Left lung (tissue), 14 donors: ENCODE measurements around the gene GALC. TPM values are rescaled to one million over a fixed set of nuclear protein-coding genes. Genes with fewer than 3 reads are reported as not detected.

Experiments
- ATAC-seq: fragments of 200-7000 bp; cut with Tn5 transposase; one replicate; pipeline ENCODE4 v1.9.1; 2020; ENCODE audit warnings: moderate library complexity
- DNase-seq, 4 donors: peaks; one replicate each; pipeline ENCODE4 v3.0.0-alpha.2; 2013 to 2020
- H3K27ac ChIP-seq, 2 donors: fragments of 200-600 bp; sonication (generic) in 1 of 2; one replicate each; pipeline versions ENCODE4 v1.5.0 to v1.8.0; 2020 to 2021
- H3K27me3 ChIP-seq, 2 donors: fragments of 200-600 bp; sonication (generic) in 1 of 2; one replicate each; pipeline versions ENCODE4 v1.5.0 to v1.8.0; 2020 to 2021
- H3K36me3 ChIP-seq, 2 donors: fragments of 200-600 bp; sonication (generic) in 1 of 2; one replicate each; pipeline versions ENCODE4 v1.5.0 to v1.8.0; 2020 to 2021
- H3K4me1 ChIP-seq, 2 donors: fragments of 200-600 bp; one replicate each; pipeline ENCODE4 v1.8.0; 2021
- H3K4me3 ChIP-seq, 2 donors: fragments of 200-600 bp; sonication (generic) in 1 of 2; one replicate each; pipeline versions ENCODE4 v1.5.0 to v1.8.0; 2020 to 2021; ENCODE audit warnings: mild to moderate bottlenecking in 1 of 2
- H3K9me3 ChIP-seq, 2 donors: fragments of 200-600 bp; sonication (generic) in 1 of 2; one replicate each; pipeline versions ENCODE4 v1.5.0 to v1.8.0; 2020 to 2021
- intact Hi-C, 2 donors: fragments of 100-400 bp; cut with DNase I; formaldehyde crosslinking; loops; one replicate each; pipeline versions ENCODE4 v1.11.2 to v1.14.2; 2022
- long read RNA-seq, 12 donors: library from polyadenylated mRNA in 2 of 12; unstranded in 2 of 12; transcript quantifications; one replicate each; pipeline ENCODE4 v2.0.0 and lab custom pipeline, GENCODE V29; 2019 to 2026
- polyA plus RNA-seq, 6 donors: library from polyadenylated mRNA; unstranded; fragments of 120-200 nt; gene quantifications; one replicate each; pipeline ENCODE4 v1.2.1, GENCODE V29; 2013; ENCODE audit not compliant: insufficient read length in 6 of 6
- total RNA-seq, 2 donors: library from RNA; stranded (reverse); fragmentation: NEBNext Ultra II Directional; extraction: Animal tissue kit (Norgen Biotek cat#: 25700); gene quantifications; one replicate each; pipeline ENCODE4 v1.2.1, GENCODE V29; 2021
- TF ChIP-seq, protein P1 (sequence below), 2 donors: fragments of 200-600 bp; sonication (generic) in 1 of 2; IDR thresholded peaks; one replicate each; pipeline versions ENCODE4 v1.5.0 to v1.8.0; 2021; ENCODE audit warnings: antibody characterized with exemption in 2 of 2
- donor health status: DM: no; HTN: yes; CAD: no.
- donor health status: DM: no; HTN: no; CAD: no.

Gene GALC
- total RNA-seq (10 to 100 TPM; 31.0 to 48.3 TPM), polyA plus RNA-seq (10 to 100 TPM; 29.3 to 42.0 (median 33.2) TPM)
- long read RNA-seq, donor 1, partial matches to known transcripts: 8 of 12 reads
- long read RNA-seq, donor 1, other reads (novel, unspliced or antisense): 0 of 12 reads
- long read RNA-seq, donor 2, partial matches to known transcripts: 0 of 5 reads
- long read RNA-seq, donor 2, other reads (novel, unspliced or antisense): 0 of 5 reads
- long read RNA-seq, donor 3, transcript GALC-201 (17 exons, 3,883 nt): major isoform, 7 of 12 reads
- long read RNA-seq, donor 3, partial matches to known transcripts: 5 of 12 reads
- long read RNA-seq, donor 3, other reads (novel, unspliced or antisense): 0 of 12 reads
- long read RNA-seq, donor 4, partial matches to known transcripts: 0 of 1 reads
- long read RNA-seq, donor 4, other reads (novel, unspliced or antisense): 0 of 1 reads
- long read RNA-seq, donor 5, partial matches to known transcripts: 0 of 2 reads
- long read RNA-seq, donor 5, other reads (novel, unspliced or antisense): 0 of 2 reads
- long read RNA-seq, donor 6, partial matches to known transcripts: 0 of 2 reads
- long read RNA-seq, donor 6, other reads (novel, unspliced or antisense): 0 of 2 reads
- long read RNA-seq, donor 7: 0 reads
- long read RNA-seq, donor 8, partial matches to known transcripts: 9 of 10 reads
- long read RNA-seq, donor 8, other reads (novel, unspliced or antisense): 0 of 10 reads
- long read RNA-seq, donor 9: 0 reads
- long read RNA-seq, donor 10, partial matches to known transcripts: 0 of 3 reads
- long read RNA-seq, donor 10, other reads (novel, unspliced or antisense): 0 of 3 reads
- long read RNA-seq, donor 11: 0 reads
- long read RNA-seq, donor 12, partial matches to known transcripts: 5 of 8 reads
- long read RNA-seq, donor 12, other reads (novel, unspliced or antisense): 0 of 8 reads

DNA sequence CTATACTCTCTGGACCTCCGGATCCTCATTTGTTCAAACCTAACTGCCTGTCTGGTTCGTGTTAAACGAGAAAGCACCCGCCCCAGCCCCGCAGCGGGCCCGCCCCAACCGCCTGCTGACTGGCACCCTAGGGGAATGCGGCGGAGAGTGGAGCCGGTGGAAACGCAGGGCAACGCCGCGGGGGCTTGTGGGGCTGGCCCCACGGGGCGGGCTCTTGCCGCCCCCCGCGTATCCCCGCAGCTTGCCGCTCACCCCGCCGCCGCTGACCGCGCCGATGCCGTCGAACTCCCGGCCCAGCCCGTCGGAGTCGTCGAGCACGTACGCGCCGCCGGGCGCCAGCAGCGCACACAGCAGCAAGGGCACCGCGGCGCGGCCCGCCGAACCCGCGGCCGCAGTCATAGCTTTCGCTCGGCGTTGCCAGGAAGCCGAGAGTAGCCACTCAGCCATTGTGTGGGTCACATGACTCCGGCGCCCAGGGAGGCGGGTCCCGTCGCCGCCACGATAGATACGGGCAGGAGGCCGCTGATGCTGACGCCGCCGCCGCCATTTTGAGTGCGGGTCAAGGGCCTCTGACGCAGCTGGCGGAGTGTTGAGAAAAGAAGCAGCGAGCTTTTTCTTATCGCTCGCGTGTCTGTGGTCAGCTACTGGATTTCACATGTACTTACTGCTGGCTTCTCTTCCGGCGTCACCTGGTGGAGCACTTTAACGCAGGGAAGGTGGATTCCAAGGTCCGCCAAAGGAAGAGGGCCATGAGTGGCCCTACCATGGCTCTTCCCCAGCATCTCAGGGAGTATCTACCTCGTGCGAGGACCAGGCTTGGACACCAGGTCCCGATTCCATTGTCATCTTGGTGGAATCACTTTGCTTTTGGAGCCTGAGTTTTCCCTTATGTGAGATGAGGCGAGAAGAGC, at the start of gene GALC:
GALC (minus strand) TSS at position 465 of the 911 bp plus-strand sequence; CDS start at position 447, 18 bp downstream.
- H3K36me3 ChIP-seq: no peaks in the 10 kb centered on the region
- DNase-seq (peak; percentile 86 to 99 (median 96)), ATAC-seq (peak; percentile 87)
- peak within 1 kb of the TSS; percentile 94 to 97 for H3K27ac ChIP-seq
- TF ChIP-seq, protein P1, sequence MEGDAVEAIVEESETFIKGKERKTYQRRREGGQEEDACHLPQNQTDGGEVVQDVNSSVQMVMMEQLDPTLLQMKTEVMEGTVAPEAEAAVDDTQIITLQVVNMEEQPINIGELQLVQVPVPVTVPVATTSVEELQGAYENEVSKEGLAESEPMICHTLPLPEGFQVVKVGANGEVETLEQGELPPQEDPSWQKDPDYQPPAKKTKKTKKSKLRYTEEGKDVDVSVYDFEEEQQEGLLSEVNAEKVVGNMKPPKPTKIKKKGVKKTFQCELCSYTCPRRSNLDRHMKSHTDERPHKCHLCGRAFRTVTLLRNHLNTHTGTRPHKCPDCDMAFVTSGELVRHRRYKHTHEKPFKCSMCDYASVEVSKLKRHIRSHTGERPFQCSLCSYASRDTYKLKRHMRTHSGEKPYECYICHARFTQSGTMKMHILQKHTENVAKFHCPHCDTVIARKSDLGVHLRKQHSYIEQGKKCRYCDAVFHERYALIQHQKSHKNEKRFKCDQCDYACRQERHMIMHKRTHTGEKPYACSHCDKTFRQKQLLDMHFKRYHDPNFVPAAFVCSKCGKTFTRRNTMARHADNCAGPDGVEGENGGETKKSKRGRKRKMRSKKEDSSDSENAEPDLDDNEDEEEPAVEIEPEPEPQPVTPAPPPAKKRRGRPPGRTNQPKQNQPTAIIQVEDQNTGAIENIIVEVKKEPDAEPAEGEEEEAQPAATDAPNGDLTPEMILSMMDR (IDR thresholded peaks at IDR 0.05): no peak
- H3K27me3 ChIP-seq: no peaks in the 10 kb centered on the region
- H3K9me3 ChIP-seq: no peaks in the 10 kb centered on the region
- intact Hi-C loops: no loop called here
- H3K4me1 ChIP-seq: peaks cover 10 to 54% of the 10 kb centered on the region in 2 donors
- peak within 1 kb of the TSS; percentile 54 to 57 for H3K4me3 ChIP-seq

DNA sequence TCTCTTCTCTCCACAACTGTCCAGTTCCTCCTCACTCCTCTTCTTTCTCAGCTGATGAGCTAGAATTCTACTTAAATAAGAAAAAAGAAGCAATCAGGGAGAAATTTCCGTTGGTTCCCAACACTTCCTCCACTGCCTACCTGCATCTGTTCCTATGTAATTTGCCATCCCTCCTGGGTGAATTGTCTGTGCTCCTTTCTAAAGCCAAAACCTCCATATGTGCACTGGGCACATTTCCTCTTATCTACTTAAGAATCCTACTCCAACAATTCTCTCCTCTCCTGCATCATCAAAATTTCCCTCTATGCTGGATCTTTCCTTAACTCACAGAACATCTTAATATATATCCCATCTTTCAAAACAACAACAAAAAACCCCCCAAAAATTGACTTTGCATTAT, 47.2 kb upstream of the GALC start:
- Histone ChIP-seq H3K36me3 (no peaks in the 10 kb centered on the region), H3K9me3 (no peaks in the 10 kb centered on the region), H3K27me3 (no peaks in the 10 kb centered on the region), H3K4me3 (no peak overlapping the region), H3K27ac (no peak overlapping the region), H3K4me1 (peaks cover 0 to 2% of the 10 kb centered on the region in 2 donors)
- DNase-seq (no peak), ATAC-seq (no peak)
- intact Hi-C loops: no loop called here
- TF ChIP-seq, protein P1 (IDR thresholded peaks at IDR 0.05): no peak

DNA sequence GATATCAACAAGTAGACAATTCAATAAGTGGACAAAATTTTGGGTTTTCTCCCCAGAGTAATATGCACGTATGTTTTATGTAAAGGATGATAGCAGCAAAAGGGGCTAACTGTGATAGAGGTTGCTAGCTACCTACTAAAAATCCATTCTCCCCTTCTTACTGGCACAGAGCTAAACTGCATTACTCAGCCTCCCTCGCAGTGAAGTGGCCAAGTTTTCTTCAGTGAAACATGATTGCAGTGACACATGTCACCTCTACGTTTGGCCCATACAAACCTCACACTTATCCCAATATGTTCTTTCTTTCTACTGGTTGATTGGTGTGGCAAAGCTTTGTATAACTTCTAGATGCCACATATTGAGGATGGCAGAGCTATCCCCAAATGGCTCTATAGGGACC, 46.2 kb upstream of the GALC start:
- H3K27ac ChIP-seq: no peak overlapping the region
- DNase-seq (no peak), ATAC-seq (no peak)
- intact Hi-C loops: no loop called here
- H3K4me3 ChIP-seq: no peak overlapping the region
- TF ChIP-seq, protein P1 (IDR thresholded peaks at IDR 0.05): no peak
- no peaks in the 10 kb centered on the region for H3K4me1 ChIP-seq
- no peaks in the 10 kb centered on the region for H3K27me3 ChIP-seq
- H3K36me3 ChIP-seq: no peaks in the 10 kb centered on the region
- H3K9me3 ChIP-seq: no peaks in the 10 kb centered on the region

DNA sequence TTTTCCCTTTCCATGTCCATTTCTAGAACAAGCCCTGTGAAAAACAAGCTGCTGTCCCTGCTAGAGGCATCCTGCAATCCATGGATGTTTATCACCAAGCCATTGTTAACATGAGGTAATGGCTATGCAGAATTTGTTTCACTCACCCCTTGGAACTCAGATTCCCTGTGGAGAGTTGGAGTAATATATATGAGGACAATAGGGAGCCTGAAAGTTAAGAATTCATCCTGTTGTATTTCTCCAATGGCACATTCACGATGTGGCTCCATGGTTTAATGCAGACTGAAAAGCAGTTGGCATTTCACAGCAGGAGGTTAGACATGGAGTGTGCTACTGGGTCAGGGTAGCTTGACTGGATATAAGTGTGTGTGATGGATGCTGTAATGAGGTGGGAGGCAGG, 44.3 kb upstream of the GALC start:
- peaks cover 0 to 4% of the 10 kb centered on the region in 2 donors for H3K4me1 ChIP-seq
- ATAC-seq (no peak), DNase-seq (no peak)
- H3K36me3 ChIP-seq: no peaks in the 10 kb centered on the region
- H3K9me3 ChIP-seq: no peaks in the 10 kb centered on the region
- TF ChIP-seq, protein P1 (IDR thresholded peaks at IDR 0.05): no peak
- intact Hi-C loops: no loop called here
- H3K4me3 ChIP-seq: no peak overlapping the region
- no peak overlapping the region for H3K27ac ChIP-seq
- H3K27me3 ChIP-seq: no peaks in the 10 kb centered on the region
